GM23338 (cell line): ENCODE data around the gene CACNA1C.

Experiments used
- CREB1 ChIP-seq: fragments of 250-450 bp; sonication (Bioruptor Pico); IDR thresholded peaks from 2 replicates; pipeline ENCODE4 v1.5.0; 2020; ENCODE audit warnings: low read depth, mild to moderate bottlenecking, moderate library complexity
- EZH2 ChIP-seq: fragments of 200-600 bp; sonication (generic); IDR thresholded peaks from one replicate; pipeline ENCODE4 v1.8.0; 2017; ENCODE audit warnings: antibody characterized with exemption, mild to moderate bottlenecking, low read depth; ENCODE audit not compliant: unreplicated experiment
- EZH2phosphoT487 ChIP-seq: fragments of 200-600 bp; sonication (generic); IDR thresholded peaks from one replicate; pipeline ENCODE4 v1.8.1; 2018; ENCODE audit warnings: antibody characterized with exemption; ENCODE audit not compliant: unreplicated experiment
- JUNB ChIP-seq: IDR thresholded peaks from one replicate; pipeline ENCODE4 v1.6.1; 2016; ENCODE audit warnings: antibody characterized with exemption; ENCODE audit not compliant: unreplicated experiment
- NANOG ChIP-seq: IDR thresholded peaks from 2 replicates; pipeline ENCODE4 v1.6.1; 2016; ENCODE audit warnings: antibody characterized with exemption, borderline replicate concordance
- POLR2AphosphoS5 ChIP-seq: IDR thresholded peaks from 2 replicates; pipeline ENCODE4 v1.6.1; 2016; ENCODE audit warnings: antibody characterized with exemption, low read depth
- STAT1 ChIP-seq: IDR thresholded peaks from one replicate; pipeline ENCODE4 v1.6.1; 2016; ENCODE audit warnings: antibody characterized with exemption; ENCODE audit not compliant: unreplicated experiment
- ZNF114 ChIP-seq: fragments of 250-450 bp; sonication (Bioruptor Pico); IDR thresholded peaks from 2 replicates; pipeline ENCODE4 v1.5.0; 2020; ENCODE audit warnings: mild to moderate bottlenecking, moderate library complexity
- ZNF331 ChIP-seq: fragments of 250-450 bp; sonication (Bioruptor Pico); IDR thresholded peaks from 2 replicates; pipeline ENCODE4 v1.5.0; 2020; ENCODE audit warnings: low read depth, mild to moderate bottlenecking, moderate library complexity
- TF ChIP-seq, protein P1 (sequence below), 2 experiments: fragments of 200-600 bp in 1 of 2; sonication (generic) in 1 of 2; conservative IDR thresholded peaks; 2 replicates each; pipeline versions ENCODE4 v1.5.1 to v1.6.1; 2016 to 2017; ENCODE audit warnings: antibody characterized with exemption in 2 of 2, low read depth in 2 of 2, mild to moderate bottlenecking in 2 of 2, moderate library complexity in 1 of 2
- TF ChIP-seq, protein P2 (sequence below): IDR thresholded peaks from one replicate; pipeline ENCODE4 v1.6.1; 2018; ENCODE audit warnings: antibody characterized with exemption; ENCODE audit not compliant: unreplicated experiment
- TF ChIP-seq, protein P3 (sequence below): IDR thresholded peaks from 2 replicates; pipeline ENCODE4 v1.6.1; 2016; ENCODE audit warnings: antibody characterized with exemption
- TF ChIP-seq, protein P4 (sequence below): fragments of 250-450 bp; sonication (Bioruptor Pico); IDR thresholded peaks from 2 replicates; pipeline ENCODE4 v1.5.0; 2020; ENCODE audit warnings: mild to moderate bottlenecking, moderate library complexity

DNA sequence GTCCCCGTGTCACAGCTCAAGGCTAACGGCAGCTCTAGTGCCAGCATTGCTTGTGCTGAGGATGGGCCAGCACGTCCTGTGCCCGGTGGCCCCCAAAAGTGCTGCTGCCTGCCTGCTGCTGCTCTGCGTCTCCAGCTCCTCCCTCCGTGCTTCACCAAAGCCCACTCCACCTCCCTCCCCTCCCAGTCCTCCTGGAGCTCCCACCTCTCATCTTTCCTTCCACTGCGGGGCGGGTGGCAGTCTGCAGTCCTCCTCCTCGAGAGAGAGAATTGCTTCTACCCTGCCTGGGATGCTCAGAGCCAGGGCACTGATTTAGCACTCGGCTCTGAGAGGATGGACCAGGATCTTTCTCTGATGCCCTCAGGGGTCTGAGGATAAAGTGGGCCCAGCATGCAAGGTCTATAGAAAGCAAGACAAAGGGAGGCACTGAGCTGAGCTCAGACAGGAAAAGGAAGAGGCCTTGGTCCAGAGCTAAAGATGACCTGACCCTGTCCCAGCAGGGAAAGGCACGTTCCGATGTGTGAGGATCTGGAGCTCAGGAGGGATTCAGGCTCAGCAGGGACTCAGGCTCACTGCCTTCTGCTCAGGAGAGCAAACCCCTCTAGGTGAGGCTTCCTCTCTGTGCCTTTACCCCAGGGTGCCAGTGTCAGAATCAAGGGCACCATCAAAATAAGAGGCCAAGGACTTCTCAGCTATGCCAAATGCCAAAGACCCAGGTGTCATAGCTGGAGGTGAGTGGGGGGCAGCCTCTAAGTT lies 628.8 kb downstream of the CACNA1C start:
- TF ChIP-seq, protein P1, sequence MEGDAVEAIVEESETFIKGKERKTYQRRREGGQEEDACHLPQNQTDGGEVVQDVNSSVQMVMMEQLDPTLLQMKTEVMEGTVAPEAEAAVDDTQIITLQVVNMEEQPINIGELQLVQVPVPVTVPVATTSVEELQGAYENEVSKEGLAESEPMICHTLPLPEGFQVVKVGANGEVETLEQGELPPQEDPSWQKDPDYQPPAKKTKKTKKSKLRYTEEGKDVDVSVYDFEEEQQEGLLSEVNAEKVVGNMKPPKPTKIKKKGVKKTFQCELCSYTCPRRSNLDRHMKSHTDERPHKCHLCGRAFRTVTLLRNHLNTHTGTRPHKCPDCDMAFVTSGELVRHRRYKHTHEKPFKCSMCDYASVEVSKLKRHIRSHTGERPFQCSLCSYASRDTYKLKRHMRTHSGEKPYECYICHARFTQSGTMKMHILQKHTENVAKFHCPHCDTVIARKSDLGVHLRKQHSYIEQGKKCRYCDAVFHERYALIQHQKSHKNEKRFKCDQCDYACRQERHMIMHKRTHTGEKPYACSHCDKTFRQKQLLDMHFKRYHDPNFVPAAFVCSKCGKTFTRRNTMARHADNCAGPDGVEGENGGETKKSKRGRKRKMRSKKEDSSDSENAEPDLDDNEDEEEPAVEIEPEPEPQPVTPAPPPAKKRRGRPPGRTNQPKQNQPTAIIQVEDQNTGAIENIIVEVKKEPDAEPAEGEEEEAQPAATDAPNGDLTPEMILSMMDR (conservative IDR thresholded peaks at IDR 0.05; ENCODE audit: low read depth in 2 of 2) = no peak
- no peak for TF ChIP-seq POLR2AphosphoS5
- TF ChIP-seq CREB1 (CRISPR knock-in tag) = no peak
- TF ChIP-seq, protein P2, sequence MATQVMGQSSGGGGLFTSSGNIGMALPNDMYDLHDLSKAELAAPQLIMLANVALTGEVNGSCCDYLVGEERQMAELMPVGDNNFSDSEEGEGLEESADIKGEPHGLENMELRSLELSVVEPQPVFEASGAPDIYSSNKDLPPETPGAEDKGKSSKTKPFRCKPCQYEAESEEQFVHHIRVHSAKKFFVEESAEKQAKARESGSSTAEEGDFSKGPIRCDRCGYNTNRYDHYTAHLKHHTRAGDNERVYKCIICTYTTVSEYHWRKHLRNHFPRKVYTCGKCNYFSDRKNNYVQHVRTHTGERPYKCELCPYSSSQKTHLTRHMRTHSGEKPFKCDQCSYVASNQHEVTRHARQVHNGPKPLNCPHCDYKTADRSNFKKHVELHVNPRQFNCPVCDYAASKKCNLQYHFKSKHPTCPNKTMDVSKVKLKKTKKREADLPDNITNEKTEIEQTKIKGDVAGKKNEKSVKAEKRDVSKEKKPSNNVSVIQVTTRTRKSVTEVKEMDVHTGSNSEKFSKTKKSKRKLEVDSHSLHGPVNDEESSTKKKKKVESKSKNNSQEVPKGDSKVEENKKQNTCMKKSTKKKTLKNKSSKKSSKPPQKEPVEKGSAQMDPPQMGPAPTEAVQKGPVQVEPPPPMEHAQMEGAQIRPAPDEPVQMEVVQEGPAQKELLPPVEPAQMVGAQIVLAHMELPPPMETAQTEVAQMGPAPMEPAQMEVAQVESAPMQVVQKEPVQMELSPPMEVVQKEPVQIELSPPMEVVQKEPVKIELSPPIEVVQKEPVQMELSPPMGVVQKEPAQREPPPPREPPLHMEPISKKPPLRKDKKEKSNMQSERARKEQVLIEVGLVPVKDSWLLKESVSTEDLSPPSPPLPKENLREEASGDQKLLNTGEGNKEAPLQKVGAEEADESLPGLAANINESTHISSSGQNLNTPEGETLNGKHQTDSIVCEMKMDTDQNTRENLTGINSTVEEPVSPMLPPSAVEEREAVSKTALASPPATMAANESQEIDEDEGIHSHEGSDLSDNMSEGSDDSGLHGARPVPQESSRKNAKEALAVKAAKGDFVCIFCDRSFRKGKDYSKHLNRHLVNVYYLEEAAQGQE = no peak
- no peak for TF ChIP-seq EZH2
- TF ChIP-seq ZNF331 (CRISPR knock-in tag) = no peak
- no peak for TF ChIP-seq JUNB
- TF ChIP-seq EZH2phosphoT487 = no peak
- no peak for TF ChIP-seq STAT1
- TF ChIP-seq NANOG = no peak
- TF ChIP-seq, protein P3, sequence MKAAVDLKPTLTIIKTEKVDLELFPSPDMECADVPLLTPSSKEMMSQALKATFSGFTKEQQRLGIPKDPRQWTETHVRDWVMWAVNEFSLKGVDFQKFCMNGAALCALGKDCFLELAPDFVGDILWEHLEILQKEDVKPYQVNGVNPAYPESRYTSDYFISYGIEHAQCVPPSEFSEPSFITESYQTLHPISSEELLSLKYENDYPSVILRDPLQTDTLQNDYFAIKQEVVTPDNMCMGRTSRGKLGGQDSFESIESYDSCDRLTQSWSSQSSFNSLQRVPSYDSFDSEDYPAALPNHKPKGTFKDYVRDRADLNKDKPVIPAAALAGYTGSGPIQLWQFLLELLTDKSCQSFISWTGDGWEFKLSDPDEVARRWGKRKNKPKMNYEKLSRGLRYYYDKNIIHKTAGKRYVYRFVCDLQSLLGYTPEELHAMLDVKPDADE = no peak
- TF ChIP-seq ZNF114 (CRISPR knock-in tag) = no peak
- TF ChIP-seq, protein P4, sequence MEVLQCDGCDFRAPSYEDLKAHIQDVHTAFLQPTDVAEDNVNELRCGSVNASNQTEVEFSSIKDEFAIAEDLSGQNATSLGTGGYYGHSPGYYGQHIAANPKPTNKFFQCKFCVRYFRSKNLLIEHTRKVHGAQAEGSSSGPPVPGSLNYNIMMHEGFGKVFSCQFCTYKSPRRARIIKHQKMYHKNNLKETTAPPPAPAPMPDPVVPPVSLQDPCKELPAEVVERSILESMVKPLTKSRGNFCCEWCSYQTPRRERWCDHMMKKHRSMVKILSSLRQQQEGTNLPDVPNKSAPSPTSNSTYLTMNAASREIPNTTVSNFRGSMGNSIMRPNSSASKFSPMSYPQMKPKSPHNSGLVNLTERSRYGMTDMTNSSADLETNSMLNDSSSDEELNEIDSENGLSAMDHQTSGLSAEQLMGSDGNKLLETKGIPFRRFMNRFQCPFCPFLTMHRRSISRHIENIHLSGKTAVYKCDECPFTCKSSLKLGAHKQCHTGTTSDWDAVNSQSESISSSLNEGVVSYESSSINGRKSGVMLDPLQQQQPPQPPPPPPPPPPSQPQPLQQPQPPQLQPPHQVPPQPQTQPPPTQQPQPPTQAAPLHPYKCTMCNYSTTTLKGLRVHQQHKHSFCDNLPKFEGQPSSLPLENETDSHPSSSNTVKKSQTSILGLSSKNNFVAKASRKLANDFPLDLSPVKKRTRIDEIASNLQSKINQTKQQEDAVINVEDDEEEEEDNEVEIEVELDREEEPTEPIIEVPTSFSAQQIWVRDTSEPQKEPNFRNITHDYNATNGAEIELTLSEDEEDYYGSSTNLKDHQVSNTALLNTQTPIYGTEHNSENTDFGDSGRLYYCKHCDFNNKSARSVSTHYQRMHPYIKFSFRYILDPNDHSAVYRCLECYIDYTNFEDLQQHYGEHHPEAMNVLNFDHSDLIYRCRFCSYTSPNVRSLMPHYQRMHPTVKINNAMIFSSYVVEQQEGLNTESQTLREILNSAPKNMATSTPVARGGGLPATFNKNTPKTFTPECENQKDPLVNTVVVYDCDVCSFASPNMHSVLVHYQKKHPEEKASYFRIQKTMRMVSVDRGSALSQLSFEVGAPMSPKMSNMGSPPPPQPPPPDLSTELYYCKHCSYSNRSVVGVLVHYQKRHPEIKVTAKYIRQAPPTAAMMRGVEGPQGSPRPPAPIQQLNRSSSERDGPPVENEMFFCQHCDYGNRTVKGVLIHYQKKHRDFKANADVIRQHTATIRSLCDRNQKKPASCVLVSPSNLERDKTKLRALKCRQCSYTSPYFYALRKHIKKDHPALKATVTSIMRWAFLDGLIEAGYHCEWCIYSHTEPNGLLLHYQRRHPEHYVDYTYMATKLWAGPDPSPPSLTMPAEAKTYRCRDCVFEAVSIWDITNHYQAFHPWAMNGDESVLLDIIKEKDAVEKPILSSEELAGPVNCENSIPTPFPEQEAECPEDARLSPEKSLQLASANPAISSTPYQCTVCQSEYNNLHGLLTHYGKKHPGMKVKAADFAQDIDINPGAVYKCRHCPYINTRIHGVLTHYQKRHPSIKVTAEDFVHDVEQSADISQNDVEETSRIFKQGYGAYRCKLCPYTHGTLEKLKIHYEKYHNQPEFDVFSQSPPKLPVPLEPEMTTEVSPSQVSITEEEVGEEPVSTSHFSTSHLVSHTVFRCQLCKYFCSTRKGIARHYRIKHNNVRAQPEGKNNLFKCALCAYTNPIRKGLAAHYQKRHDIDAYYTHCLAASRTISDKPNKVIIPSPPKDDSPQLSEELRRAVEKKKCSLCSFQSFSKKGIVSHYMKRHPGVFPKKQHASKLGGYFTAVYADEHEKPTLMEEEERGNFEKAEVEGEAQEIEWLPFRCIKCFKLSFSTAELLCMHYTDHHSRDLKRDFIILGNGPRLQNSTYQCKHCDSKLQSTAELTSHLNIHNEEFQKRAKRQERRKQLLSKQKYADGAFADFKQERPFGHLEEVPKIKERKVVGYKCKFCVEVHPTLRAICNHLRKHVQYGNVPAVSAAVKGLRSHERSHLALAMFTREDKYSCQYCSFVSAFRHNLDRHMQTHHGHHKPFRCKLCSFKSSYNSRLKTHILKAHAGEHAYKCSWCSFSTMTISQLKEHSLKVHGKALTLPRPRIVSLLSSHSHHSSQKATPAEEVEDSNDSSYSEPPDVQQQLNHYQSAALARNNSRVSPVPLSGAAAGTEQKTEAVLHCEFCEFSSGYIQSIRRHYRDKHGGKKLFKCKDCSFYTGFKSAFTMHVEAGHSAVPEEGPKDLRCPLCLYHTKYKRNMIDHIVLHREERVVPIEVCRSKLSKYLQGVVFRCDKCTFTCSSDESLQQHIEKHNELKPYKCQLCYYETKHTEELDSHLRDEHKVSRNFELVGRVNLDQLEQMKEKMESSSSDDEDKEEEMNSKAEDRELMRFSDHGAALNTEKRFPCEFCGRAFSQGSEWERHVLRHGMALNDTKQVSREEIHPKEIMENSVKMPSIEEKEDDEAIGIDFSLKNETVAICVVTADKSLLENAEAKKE (CRISPR knock-in tag) = no peak
